ENCODE measurements around the gene INSYN2A.

The INSYN2A gene, protein sequence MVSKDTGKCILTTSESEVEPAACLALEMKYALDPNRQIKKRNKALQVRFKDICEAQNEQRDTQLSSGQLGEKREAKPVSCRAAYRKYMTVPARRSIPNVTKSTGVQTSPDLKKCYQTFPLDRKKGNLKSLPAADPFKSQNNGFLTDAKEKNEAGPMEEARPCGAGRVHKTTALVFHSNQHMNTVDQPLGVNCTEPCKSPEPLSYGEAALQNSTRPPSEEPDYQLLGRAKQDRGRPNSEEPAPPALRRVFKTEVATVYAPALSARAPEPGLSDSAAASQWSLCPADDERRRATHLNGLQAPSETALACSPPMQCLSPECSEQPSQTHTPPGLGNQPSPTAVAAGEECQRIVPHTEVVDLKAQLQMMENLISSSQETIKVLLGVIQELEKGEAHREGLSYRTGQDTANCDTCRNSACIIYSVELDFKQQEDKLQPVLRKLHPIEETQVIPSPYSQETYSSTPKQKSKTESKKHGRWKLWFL

GRCh38 chr10:127196282-127197153 is at the start of gene INSYN2A:
INSYN2A (minus strand) TSS chr10:127196591; CDS start chr10:127176395, 20,196 bp downstream.
- peak; percentile 9 for DNase-seq

- DNase-seq, result no peak
Observed at GRCh38 chr10:127245456-127245855, 49.1 kb upstream of the INSYN2A start.

DNA sequence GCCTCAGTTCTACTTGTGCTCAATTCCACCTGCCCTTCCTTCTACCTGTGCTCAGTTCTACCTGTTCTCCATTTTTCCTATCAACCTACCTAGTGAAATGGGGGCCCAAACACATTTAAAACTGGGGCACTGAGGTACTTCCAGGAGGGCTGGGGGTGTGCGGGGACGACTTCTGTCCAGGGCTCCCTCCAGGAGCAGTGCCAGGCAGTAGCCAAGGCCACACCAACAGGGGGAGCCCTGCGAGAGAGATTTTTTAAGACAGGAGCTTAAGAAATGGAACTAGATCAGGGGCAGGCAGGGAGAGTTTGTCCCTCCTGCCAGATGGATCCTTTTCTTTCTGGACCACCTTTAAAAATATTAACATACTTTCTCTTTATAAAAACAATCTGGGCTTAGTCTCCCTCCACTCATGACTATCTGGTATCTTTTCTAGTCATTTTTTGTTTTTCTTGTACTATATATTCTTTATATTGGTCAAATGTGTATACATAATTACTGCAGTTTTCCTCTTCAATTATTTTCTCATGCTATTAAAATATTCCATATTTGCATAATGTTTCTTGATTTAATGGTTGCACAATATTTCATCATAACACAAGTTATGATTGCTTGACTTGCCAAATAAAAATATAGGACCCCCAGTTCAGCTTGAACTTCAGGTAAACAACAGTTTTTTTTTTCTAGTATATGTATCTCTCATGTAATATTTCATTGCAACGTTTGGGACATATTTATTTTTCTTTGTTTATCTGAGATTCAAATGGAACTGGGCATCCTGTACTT is 47.3 kb upstream of the INSYN2A start:
- peak; percentile 53 for DNase-seq

- DNase-seq, result no peak
Observed at GRCh38 chr10:127242914-127243313, 46.5 kb upstream of the INSYN2A start.

DNA sequence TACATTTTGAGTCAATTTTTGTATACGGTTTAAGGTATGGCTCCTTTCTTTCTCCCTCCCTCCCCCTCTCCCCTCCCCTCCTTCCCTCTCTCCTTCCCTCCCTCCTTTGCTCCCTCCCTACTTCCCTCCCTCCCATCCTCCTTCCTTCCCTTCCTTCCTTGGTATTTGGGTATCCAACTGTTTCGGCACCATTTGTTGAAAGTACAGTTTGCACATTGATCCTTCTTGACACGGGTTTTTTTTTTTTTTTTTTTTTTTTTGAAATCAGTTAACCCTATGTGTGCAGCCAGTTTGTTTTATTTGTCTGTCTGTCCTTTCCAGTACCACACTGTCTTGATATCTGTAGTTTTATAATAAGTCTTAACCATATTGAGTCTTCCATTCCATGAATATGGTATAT is 39.9 kb upstream of the INSYN2A start:
- no peak for DNase-seq

- DNase-seq, result no peak
Observed at GRCh38 chr10:127234306-127234800, 38.0 kb upstream of the INSYN2A start.

DNA sequence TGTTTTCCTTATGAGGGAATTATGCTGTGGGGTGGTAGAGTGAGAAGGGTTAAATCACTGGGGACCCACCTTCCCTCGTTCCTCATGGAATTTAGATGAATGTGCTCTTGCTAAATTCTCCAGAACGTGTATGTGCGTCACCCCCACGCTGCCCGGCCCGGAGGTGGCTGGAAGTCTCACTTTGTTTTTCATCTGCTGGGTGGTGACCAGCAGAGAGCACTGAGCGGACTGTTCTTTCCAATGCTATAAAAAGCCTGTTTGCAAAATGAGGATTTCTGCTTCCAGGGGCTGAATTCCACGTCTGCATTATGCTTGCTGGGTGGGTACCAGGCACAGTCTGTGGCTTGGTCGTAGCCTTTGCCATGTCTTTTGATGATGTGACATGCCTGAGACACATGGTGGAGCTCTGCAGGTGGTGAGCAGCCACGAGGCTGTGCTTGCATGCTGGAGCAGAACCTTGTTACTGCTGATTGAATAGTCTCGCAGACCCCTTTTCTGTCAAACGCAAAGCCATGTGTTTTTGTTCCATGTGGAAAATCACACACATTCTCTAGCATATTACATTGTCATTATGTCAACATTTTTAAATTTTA is 31.9 kb upstream of the INSYN2A start:
- DNase-seq, result no peak

DNA sequence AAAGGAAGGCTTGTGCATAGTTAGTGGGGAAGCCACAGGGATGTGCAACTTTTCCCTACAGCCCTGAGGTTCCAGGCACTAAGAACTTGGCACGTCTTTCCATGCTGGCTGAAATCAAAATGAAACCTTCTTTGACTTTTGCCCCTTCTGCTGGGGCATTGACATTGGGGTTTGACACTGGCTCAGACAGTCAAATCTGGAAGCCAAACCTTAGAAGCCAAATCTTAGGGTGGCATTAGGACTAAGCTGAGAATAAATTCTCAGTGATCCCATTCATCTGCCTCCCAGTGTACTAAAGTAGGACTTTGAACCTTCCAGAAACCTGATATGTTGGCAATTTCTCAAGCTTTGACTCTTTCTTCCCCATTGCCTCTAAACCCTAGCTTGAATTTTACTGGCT is 31.3 kb upstream of the INSYN2A start:
- DNase-seq, result no peak

DNA sequence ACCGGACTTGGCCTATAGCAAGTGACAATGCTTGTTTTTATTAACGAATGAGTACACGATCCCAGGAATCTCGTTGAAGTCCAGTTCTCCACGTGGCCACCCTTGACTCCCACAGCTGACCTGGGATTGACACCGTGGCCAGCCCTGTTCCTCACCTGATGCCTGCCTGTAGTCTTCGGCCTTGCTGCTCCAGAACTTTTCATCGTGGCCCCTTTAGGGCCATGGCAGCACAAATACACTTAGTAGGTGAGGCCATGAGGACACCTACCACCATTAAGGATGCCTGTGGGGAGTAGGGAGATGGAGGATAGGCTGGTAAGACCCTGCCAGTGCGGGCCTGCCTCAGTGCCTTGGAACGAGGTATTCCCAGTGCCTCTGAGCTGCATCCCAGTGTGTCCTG is 30.6 kb upstream of the INSYN2A start:
- DNase-seq, result no peak

DNA sequence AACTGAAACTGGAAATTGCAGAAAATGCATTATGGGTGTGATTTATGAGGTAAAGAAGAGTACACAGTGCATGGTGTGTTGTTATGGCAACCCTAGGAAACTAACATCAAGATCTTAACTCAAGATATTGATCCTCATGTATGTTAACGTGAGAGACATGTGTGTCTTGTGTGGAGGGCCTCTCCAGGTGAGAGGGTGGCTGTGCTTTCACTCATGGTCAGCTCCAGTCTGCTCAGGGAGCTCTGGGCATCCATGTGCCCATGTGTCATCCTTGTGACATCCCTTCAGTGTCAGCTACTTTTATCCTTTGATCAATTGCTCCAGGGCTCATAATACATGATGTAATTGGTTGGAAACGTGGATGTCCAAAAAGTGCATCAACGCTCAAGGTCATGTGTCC is 24.9 kb upstream of the INSYN2A start:
- DNase-seq, result no peak

GRCh38 chr10:127218658-127219057 is 22.3 kb upstream of the INSYN2A start:
- DNase-seq, result no peak

DNA sequence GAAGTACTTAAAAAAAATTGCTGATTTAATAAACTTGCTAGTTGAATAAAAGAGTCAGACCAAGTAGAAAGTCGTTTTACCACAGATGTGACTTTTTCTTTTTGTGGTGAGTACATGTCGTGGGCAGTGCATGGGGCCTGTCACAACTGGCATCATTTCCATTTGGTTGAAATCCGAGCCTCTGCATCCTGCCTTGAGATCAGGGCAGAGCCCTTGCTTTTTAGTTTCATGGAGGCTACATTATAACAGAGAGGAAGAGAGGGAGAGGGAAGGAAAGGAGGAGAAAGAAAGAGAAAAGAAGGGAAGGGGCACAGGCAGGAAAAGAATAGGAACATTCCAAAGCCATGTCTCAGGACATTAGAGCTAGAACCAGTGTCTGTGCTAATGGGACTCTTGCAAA is 20.4 kb upstream of the INSYN2A start:
- no peak for DNase-seq

- no peak for DNase-seq
Observed at GRCh38 chr10:127216274-127216673, 19.9 kb upstream of the INSYN2A start.

- no peak for DNase-seq
Observed at GRCh38 chr10:127215866-127216265, 19.5 kb upstream of the INSYN2A start.

- no peak for DNase-seq
Observed at GRCh38 chr10:127210936-127211466, 14.6 kb upstream of the INSYN2A start.

DNA sequence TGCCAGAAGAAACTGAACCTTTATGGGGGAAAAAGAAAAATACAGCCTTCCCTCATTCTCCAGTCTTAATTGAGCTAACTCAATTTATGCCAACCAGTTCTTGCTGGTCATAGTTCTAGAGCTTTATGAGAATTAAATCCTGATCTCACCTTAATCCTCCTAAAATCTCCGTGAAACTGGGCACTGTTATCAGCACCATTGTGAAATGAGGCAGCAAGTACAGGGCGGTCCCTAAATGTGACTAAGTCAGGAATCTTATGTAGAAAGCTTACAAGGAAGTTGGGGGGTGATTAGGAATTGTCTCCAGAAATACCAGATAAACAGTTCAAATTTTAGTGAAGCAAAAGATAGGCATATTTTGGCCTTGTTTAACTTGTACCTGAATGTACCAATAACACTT is 10.7 kb upstream of the INSYN2A start:
- no peak for DNase-seq

- no peak for DNase-seq
Observed at GRCh38 chr10:127203067-127203466, 6.7 kb upstream of the INSYN2A start.

GRCh38 chr10:127200646-127201045 is 4.3 kb upstream of the INSYN2A start:
- DNase-seq, result no peak

DNA sequence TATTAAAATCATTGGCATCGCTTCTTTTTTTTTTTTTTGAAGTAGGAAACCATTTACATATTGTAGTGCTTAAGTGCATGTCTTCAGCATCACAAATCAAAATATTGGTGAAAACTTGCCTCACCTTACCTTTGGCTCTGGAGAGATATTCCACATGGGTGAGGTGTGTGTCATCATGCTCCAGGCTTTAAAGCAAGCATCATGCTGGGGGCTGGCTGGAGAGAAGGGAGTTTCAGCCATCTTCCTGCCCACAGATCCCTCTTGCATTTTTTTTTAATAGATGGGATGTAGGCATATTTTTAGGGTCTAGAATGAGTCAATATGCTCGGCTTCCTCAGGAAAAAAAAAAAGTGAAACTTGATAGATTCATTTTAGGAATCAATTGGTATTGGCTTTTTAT is 2.3 kb upstream of the INSYN2A start:
- DNase-seq, result no peak

DNA sequence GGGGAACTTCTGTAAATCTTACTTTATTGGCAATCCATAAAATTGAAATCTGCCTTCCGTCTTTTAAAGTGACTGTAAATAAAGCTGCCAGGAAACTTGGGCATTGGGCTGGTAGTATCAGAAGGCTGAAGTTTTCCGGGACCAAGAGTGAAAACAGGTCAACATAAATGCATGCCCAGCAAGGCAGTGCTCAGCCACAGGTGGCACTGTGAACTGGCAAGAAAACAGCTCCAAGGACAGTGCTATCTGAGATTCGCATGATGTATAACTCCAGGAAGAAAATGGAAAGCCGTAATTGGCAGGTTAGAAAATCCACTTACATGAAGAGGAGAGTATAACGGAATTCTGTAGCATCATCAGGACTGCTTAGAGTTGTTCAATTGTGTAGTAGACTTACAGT is 1.9 kb upstream of the INSYN2A start:
- no peak for DNase-seq

DNA sequence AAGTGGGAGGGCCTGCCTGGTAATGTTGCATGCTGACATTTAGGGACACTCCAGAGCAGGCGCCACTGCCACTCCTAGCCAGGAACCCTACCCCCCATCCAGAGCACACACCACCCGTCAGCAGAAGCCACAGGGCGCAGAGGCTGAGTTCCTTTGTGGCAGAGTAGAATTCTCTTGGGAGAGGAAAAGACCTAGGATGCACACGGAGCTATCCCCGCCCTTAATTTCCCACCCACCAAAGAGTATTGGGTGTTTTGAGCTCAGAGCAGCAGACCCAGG is 702 bp upstream of the INSYN2A start:
- DNase-seq, result no peak

- DNase-seq, result peak; percentile 3
Observed at GRCh38 chr10:127195571-127196281, 665 bp downstream of the INSYN2A start.

All from stimulated activated CD4-positive, alpha-beta T cell treated with anti-CD3 and anti-CD28 coated beads, Interleukin-15, amount 100 ng/mL, for 24 hours (primary cell).